ENCODE measurements around the gene PRAMEF12.
"Not testable (repeated sequence)": the region's sequence is repeated elsewhere in the genome, so short reads cannot be mapped to it uniquely, and the experiment has no call there.

Gene PRAMEF12

GRCh38 chr1:12773438-12773837 lies at the start of gene PRAMEF12:
Gene PRAMEF12, plus strand, starts transcription at chr1:12773738. Its CDS starts 1,130 bp downstream, at chr1:12774868.
- intact Hi-C loops (cut with DNase I) = no loop called here
- no peak for DNase-seq

GRCh38 chr1:12728391-12728790 lies 45.1 kb upstream of the PRAMEF12 start:
- no peak for DNase-seq
- intact Hi-C loops (cut with DNase I) = no loop called here

- DNase-seq = no peak
These were observed 43.4 kb upstream of the PRAMEF12 start for GRCh38 chr1:12730156-12730555.

GRCh38 chr1:12731084-12731483 lies 42.5 kb upstream of the PRAMEF12 start:
- DNase-seq; intact Hi-C loops (cut with DNase I): not testable (repeated sequence)

More at GRCh38 chr1:12730156-12730555, 43.4 kb upstream of the PRAMEF12 start:
- intact Hi-C loops (cut with DNase I) = no loop called here

GRCh38 chr1:12734651-12735050 lies 38.9 kb upstream of the PRAMEF12 start:
- DNase-seq = no peak
- intact Hi-C loops (cut with DNase I) = no loop called here

GRCh38 chr1:12738934-12739333 lies 34.6 kb upstream of the PRAMEF12 start:
- intact Hi-C loops (cut with DNase I) = no loop called here
- no peak for DNase-seq

GRCh38 chr1:12739613-12740012 lies 33.9 kb upstream of the PRAMEF12 start:
- intact Hi-C loops (cut with DNase I) = no loop called here

GRCh38 chr1:12741946-12742345 lies 31.6 kb upstream of the PRAMEF12 start:
- intact Hi-C loops (cut with DNase I) = no loop called here
- DNase-seq = no peak

More at GRCh38 chr1:12739613-12740012, 33.9 kb upstream of the PRAMEF12 start:
- no peak for DNase-seq

GRCh38 chr1:12745126-12745991 lies 28.2 kb upstream of the PRAMEF12 start:
- no peak for DNase-seq
- intact Hi-C loops (cut with DNase I) = no loop called here

- intact Hi-C loops (cut with DNase I) = no loop called here
- no peak for DNase-seq
These were observed 27.6 kb upstream of the PRAMEF12 start, which contains the start of gene CFAP107 for GRCh38 chr1:12745992-12746323. Gene CFAP107, plus strand, starts transcription at chr1:12746200. Its CDS starts 231 bp downstream, at chr1:12746431.

- intact Hi-C loops (cut with DNase I) = no loop called here
These were observed 24.7 kb upstream of the PRAMEF12 start for GRCh38 chr1:12748778-12749355.

GRCh38 chr1:12754738-12755137 lies 18.8 kb upstream of the PRAMEF12 start:
- DNase-seq = no peak
- intact Hi-C loops (cut with DNase I) = no loop called here

More at GRCh38 chr1:12748778-12749355, 24.7 kb upstream of the PRAMEF12 start:
- DNase-seq = no peak

GRCh38 chr1:12756273-12756672 lies 17.3 kb upstream of the PRAMEF12 start:
- intact Hi-C loops (cut with DNase I) = no loop called here
- no peak for DNase-seq

GRCh38 chr1:12756768-12757413 lies 16.6 kb upstream of the PRAMEF12 start:
- intact Hi-C loops (cut with DNase I) = no loop called here
- no peak for DNase-seq

- no peak for DNase-seq
- intact Hi-C loops (cut with DNase I) = no loop called here
These were observed 15.7 kb upstream of the PRAMEF12 start for GRCh38 chr1:12757836-12758235.

GRCh38 chr1:12760256-12760795 lies 13.2 kb upstream of the PRAMEF12 start:
- no peak for DNase-seq
- intact Hi-C loops (cut with DNase I) = no loop called here

- no peak for DNase-seq
- intact Hi-C loops (cut with DNase I) = no loop called here
These were observed 11.8 kb upstream of the PRAMEF12 start for GRCh38 chr1:12761781-12762180.

GRCh38 chr1:12762766-12763165 lies 10.8 kb upstream of the PRAMEF12 start:
- no peak for DNase-seq
- intact Hi-C loops (cut with DNase I) = no loop called here

- DNase-seq = no peak
- intact Hi-C loops (cut with DNase I) = no loop called here
These were observed 10.1 kb upstream of the PRAMEF12 start for GRCh38 chr1:12763479-12763878.

GRCh38 chr1:12764016-12764415 lies 9.5 kb upstream of the PRAMEF12 start:
- intact Hi-C loops (cut with DNase I) = no loop called here
- DNase-seq = no peak

- intact Hi-C loops (cut with DNase I) = no loop called here
- DNase-seq = no peak
These were observed 4.5 kb upstream of the PRAMEF12 start for GRCh38 chr1:12769031-12769430.
